Ureter (tissue), 1 donor: Measurements from ENCODE around the gene PRDM12. TPM values are rescaled to one million over a fixed set of nuclear protein-coding genes. Genes with fewer than 3 reads are reported as not detected.
A peak's percentile ranks its signal among the peaks of the same experiment; 100 is the strongest.

Experiments used
- DNase-seq: peaks from one replicate; pipeline ENCODE4 v3.0.0-alpha.2; 2020; ENCODE audit warnings: low spot score
- total RNA-seq: library from RNA; stranded (reverse); gene quantifications from one replicate; pipeline ENCODE4 v1.2.4, GENCODE V29; 2023
- donor health status: DM: yes; HTN: yes; CAD: no.

Gene PRDM12
- total RNA-seq, 1 donor from 2014 or later = 0.21 TPM

DNA sequence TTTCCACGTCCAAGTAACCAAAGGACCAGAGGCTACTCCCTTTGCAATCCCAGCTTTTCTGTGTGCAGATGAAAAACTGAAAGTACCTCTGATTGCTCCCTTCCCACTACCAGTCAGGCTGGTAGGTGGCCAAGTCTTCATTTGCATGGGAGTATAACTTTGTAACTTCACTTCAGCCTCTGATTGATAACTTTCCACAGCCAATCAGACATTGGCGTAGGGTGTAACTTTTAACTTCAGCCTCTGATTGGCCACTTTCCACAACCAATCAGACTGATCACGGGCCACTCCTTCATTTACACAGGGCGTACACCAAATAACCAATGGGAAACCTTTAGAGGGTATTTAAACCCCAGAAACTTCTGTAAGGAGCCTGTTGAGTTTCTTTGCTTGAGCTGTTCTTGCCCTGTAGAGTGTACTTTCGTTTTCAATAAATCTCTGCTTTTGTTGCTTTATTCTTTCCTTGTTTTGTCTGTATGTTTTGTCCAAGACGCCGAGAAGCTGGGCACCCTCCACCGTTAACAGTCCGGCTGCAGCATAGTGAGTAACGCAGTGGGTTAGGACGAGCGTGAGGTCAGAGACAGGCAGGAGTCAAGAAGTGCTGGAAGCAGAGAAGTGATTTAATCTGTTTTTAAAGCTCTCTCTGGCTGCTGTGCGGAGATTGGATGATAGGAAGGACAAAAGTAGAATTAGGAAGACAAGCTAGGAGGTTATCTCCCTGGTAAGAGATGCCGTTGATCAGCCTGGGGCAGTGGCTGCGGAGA lies 25.7 kb downstream of the PRDM12 start:
- peak; percentile 81 for DNase-seq

DNA sequence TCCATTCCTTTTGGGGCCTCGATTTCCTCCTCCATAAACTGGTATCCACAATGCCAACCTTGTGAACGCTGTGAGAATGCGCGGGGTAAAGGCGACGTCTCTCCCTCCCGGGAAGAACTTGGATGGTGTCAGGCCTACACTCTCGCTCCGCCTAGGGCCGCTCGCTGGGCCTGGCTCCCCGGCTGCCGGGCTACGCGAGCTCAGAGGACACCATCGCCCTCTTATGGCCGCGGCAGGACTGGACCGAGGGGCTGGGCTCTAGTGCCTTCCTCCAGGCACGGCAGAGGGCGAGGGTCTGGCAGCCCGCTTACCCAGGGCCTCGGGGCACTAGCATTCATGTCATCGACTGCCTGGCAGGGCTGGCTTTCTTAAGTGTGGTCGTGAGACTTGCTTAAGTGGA lies 27.9 kb downstream of the PRDM12 start:
- DNase-seq = no peak

DNA sequence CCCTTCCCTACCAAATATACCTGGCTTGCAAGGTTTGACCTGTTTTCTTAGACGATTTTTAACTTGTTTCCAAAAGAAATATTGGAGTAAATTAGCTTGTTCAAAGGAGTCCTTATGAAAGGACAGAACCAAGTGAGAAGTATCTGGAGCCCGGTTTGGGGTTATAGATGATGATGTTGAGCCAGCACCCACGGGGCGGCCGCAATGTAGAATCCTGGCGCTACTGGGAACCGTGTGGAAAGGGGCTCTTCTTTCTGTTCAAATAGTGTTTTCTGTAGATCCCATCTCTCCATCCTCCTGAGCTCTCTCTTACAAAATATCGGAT lies 28.7 kb downstream of the PRDM12 start:
- DNase-seq = no peak

DNA sequence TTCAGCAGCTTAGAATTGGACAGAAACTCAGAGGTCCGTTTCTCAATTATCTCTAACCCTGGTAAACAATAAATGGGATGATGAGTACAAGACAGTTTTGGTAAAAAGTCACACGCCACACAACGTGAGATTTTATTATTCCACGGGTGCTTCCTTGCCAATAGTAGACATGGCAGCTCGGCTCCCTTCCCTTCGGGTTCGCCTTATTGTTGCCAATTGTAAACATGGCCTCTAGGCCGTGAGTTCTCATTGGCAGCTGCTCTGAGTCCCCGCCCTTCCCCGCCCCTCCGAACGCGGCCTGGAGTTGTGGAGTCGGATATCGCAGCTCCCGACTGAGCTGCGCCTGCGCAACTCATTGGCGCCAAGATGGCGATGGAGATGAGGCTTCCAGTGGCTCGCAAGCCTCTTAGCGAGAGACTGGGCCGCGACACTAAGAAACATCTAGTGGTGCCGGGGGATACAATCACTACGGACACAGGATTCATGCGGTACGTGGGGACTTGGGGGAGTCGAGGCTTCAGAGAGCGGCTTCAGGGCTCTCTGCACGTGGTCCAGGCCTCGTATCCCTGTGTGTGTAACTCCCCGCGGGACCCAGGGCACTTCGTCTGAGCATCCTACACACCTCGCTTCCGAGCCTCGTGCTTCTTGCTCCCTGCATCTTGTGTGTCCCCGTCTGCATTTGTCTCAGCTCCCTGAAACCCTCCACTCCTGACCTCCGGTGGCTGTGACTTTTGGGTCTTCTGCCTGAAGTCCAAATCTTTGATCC lies 29.2 kb downstream of the PRDM12 start, which contains the start of gene EXOSC2:
TSS of gene EXOSC2 (plus strand) at position 355 of the 766 bp plus-strand sequence. CDS start at position 367, 12 bp downstream.
- DNase-seq = peak; percentile 99

DNA sequence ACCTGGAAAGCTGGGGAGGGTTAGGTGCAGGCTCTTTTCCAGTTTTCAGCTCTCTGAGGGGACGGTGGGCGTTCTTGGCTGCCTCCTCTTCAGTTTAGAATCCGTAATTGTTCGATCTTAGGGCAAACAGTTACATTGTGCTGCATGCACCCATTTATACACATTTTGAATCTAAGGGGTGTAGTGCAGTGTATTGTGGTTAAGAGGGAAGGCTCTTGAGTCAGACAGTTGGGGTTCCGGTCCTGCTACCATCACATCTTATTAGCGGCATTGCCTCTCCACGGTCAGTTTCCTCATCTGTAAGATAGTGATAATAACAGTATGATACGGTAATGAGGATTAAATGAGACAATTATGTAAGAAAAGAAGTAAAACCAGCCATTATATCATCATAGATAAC lies 29.8 kb downstream of the PRDM12 start:
- no peak for DNase-seq

DNA sequence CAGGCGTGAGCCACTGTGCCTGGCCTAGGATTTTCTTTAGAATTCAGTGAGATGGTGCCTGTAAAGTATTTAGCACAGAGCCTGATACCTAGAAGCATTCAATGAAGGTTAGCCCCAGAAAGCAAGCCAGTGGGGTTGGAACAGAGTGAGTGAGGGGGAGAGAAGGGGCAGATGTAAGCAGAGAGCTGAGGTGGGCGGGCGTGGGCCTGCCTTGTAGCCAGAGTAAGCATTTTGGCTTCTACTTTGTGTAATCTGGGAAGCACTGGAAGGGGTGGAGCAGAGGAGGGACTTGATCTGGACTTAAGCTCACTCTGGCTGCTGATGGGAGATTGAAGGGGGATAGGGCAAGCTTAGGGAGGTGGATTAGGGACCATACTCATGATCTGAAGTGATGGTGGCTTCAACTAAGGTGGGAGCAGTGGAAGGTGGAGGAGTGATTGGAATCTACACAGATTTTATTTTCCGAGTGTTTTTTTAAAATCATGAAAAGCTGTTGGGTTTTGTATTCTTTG lies 31.8 kb downstream of the PRDM12 start:
- no peak for DNase-seq

DNA sequence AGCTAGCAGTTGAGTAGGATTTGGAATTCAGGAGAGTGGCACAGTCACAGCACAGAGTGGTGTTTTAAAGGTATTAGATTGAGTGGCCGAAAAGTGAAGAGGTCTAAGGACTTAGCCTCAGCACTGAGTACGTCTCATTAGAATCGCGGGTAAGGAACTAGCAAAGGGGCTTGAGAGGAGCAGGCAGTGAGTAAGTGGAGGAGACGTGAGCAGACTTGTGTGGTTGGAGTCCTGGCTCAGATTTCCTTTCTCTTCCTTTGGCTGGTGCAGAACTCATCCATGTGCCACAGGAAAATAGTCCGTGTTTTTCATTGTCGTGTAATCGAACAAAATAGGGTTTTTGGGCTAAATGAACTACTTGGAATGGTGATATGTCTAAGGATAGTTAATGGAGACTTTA lies 32.6 kb downstream of the PRDM12 start:
- DNase-seq = no peak

DNA sequence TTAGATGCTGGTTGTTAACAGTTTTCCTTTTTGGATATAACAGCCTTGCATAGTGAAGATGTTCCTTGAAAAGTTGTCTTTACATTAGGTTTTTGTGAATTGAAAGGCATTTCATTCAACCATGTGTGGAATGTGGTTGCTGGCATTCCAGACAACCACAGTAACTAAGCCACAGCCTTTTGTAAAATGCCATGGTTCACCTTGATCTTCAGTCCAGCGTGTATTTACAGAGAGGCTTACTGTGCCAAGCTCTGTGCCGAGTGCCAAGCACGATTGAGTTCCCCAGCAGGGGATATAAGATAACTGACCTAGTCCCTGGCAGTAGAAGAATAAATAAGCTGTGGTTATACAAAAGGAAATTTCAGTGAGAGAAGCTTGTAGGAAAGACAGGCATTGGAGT lies 34.1 kb downstream of the PRDM12 start:
- DNase-seq = no peak

DNA sequence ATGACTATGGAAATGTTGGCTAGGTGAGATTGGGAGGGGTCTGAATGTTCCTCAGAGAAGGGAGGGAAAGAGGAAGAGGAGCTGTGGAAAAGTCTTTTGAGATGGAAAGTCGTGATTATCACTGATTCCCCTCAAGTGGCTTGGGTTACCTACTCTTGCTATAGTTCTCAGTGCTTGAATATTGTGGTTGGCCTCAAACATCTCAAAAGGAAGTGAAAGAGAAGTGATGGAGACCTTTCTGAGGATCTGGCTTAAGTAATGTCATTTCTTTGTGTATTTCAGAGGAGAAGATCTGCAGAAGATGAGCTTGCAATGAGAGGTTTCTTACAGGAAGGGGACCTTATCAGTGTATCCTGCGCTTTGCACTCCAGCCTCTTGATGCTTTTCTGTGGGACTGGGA lies 34.7 kb downstream of the PRDM12 start:
- DNase-seq = no peak

DNA sequence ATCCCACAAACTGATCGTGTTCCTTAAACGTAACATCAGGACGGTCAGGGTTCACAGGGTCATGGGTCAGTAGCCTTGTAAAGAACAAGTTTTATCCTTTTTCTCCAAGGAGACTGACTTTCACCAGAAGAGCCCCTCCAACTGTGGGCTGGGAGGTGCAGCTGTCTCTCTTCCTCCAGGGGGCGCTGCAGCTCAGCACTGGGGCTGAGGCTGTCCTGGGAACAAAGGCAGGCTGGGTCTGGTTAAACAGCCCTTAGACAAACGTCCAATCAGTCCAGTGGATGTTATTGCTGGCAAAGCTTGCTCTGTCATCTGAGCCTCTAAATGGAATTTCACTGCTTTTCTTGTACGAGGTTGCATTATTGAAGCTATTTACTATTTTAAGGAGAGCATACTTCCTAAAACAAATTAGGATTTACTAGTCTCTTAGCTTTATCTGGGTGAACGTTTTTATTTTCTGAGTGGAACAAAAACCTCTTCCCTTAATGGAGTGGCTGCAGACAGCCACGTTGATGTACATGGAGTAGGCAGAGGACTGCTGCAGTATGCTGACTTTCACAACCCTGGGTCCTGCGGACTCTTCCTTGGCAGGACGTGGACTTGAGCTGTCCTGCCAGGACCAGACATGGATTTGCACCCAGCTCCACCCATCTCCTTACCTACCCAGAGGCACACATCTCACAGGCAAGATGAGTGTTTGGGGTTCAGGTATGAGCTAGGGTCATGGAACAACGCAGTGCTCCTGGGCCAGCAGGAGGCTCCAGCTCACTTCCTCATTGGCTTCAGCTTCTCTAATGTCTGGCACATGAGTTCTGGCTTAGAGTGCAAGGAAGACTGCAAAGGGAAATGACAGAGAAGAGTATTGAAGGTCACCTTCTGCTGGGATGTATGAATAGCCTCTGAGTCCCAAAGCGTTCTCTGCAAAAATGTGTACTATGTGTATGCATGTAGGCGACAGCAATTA lies 36.9 kb downstream of the PRDM12 start:
- peak; percentile 81 for DNase-seq

DNA sequence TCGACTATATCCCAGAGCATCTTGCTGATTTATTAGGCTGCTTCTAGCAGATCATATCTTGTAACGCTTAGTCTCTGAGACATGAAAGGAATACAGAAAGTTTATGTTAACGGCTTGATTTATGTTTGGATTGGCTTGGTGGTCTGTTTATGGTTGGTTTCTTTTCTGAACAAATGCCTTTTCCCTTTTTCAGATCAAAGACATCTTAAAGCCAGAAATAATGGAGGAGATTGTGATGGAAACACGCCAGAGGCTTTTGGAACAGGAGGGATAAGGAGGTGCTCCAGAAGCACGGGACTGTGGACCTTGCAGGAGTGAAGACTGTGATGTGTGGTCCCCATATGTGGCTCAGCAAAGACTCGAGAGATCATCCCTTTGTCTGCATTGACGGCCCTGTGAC lies 39.1 kb downstream of the PRDM12 start:
- no peak for DNase-seq

DNA sequence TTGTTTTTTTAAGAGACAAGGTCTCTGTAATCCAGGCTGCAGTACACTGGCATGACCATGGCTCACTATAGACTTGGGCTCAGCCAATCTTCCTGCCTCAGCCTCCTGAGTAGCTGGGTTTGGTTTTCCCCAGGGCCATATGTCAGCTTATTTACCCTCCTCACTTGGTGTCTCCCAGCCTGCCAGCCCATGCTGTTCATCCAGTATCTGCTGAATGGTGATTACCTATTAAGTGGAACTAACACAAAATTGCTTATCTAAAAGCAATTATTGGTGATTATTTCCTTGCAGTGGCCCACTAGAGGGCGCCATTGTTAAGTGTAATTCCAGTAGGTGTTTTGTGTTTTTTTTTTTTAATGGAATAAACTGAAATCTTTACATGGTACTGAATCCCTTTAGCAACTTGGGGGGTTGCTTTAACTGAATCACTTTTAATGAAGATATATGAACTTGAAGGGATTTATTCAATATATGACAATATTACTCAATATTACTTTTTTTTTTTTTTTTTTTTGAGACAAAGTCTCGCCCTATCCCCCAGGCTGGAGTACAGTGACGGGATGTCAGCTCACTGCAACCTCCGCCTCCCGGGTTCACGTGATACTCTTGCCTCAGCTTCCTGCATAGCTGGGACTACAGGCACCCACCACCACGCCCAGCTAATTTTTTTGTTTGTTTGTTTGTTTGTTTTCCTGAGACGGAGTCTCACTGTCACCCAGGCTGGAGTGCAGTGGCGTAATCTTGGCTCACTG lies 43.0 kb downstream of the PRDM12 start:
- peak; percentile 65 for DNase-seq

DNA sequence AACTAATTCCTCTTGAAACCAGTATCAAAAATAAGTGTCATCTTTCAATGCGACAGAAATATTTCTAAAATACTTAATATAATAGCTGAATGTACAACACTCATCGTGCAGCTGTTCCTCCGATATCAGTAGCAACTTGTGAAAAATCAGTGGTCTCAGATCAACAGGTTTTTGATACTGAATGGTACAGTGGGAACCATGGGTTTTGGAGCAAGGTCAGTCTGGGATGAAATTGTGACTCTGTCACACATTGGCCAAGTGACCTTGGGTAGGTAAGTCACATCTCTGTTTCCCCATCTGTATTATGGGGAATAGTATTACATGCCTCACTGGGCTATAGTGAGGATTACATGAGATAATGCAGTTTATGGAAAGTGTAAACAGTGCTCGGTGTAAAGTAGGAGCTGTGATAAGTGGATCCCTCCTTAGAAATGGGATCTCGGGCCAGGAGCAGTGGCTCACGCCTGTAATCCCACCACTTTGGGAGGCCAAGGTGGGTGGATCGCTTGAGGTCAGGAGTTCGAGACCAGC lies 46.5 kb downstream of the PRDM12 start:
- DNase-seq = no peak

DNA sequence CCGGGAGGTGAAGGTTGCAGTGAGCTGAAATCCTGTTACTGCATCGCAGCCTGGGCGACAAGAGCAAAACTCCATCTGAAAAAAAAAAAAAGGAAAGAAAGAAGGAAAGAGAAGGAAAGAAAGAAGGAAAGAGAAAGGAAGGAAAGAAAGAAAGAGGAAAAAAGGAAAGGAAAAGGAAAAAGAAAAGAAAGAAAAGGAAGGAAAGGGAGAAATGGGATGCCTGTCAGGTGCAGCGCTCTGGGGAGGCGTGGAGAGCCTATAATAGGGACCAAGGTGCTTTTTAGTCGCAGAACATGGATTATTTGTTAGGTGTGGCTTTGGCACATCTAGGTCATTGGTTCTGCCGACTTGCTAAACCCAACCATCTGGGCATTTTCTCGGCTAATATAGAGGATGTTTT lies 47.1 kb downstream of the PRDM12 start:
- DNase-seq = no peak

DNA sequence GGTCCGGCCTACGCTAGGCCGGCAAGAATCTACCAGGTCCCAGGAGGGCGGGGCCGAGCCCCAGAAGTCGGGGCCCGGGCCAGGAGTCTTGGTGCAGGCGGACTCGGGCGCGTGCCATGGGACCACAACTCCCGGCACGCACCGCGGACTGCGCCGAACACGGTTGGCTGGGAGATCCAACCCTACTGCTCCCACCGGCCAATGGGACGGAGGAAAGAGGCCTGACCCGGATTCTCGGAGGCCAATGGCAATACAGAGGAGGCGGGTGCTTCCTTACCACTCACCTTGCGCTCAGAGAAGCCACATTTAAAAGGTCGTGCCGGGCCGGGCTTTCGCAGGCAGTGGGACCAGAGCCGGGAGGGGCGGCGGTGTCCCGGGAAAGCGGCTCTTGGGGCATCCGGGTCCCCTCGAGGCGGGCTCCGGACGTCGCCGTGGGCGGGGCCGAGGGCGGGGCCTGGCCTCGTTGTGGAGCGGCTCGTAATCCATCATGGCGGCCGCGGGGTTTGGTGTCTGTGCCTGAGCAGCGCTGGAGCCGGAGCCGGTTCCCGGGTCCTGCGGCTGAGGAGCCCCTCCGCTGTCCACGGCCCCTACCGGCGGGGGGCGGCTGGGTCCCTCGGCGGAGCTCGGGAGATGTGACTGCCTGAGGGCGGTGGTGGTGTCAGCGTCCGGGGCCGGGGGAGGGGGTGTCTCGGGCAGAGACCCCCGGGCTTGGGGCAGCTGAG lies 48.3 kb downstream of the PRDM12 start:
- DNase-seq = peak; percentile 97

DNA sequence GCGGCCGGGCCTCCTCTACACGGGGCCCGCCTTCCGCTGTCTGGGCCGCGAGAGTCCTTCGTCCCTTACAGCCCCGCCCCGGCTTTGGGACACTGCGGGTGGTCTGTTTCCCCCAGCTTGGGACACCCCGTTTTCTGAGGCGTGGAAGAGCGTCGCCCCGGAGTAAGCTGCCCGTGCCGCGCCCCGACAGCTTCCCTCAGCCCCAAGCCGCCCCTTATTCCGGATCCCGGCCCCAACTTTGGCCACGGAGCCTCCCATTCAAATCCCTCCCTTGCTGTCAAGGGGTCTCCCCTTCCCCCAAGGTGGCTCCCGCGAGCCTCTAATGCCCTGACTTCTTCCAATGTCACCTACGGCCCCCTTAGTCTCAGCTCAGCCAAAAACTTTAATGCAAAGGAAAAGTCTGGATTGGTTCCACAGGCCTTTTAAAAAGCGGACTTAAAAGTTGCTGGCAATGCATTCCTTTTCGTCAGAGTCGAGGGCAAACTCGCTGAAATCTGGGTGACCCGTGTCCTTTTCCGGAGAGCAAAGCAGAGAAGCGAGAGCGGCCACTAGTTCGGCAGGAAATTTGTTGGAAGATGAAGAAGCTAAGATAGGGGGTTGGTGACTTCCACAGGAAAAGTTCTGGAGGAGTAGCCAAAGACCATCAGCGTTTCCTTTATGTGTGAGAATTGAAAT lies 49.0 kb downstream of the PRDM12 start:
- DNase-seq = peak; percentile 62

DNA sequence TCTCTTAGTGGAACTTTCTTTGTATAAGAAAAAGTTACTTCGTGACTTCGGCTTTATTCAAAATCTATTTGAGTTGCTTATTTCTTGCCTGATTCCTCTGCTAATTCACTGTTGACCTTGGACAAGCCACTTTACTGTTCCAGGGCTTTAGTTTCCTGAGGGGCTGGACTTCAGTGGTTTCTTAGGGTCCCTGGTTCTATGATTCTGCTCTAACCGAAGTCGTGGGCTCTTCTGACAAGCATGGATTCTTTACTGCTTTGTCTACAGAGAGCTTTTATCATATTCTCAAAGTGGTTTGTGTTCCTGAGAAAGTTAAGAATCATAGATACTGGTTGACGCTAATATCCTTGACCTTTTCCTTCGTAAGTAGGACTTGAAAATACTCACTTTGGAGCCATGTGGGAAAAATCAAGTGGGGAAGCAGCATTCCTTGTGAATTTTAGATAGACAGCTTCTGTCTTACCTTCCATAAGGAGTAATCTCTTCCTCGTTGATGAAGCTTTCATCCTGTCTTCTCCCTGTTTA lies 50.3 kb downstream of the PRDM12 start:
- DNase-seq = no peak

DNA sequence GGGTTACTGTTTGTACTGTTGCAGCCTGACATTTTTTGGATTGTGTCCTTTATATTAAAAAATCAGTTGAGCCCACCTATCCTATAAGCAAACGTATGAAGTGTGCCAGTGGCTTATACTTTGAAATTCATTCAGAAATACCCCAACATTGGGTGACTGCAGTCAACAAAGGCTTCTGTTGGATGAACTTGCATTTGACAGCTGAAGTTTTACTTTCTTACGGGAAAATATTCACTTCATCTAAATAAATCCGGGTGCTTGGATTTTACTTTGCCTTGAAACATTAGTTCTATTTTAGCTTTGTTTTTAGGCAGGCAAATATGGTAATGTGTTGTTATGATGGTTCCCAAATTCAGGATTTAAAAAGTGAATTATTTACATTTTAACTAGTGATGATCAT lies 50.9 kb downstream of the PRDM12 start:
- DNase-seq = no peak

DNA sequence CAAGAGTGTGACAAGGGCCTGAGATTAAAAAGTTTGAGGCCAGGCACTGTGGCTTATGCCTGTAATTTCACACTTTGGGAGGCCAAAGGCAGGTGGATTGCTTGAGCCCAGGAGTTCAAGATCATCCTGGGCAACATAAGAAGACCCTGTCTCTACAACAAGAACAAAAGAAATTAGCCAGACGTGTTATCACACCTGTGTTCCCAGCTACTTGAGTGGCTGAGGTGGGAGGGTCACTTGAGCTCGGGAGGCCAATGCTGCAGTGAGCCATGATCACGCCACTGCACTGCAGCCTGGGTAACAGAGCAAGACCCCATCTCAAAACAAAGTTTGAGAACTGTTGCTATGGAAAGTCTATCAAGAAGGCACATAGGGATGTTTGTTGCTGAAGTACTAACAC lies 54.2 kb downstream of the PRDM12 start:
- DNase-seq = no peak
